MM.1S (cell line): Measurements from ENCODE around the gene HSD17B4.
A peak's percentile ranks its signal among the peaks of the same experiment; 100 is the strongest.

Experiments used
- DNase-seq: peaks from one replicate; pipeline ENCODE4 v3.0.0-alpha.2; 2015
- H2AFZ ChIP-seq: fragments of 300-600 bp; sonication (generic); 2 replicates; pipeline ENCODE4 v1.6.0; 2016; ENCODE audit warnings: antibody characterized with exemption, low read length
- H3F3A ChIP-seq: fragments of 300-600 bp; sonication (generic); 2 replicates; pipeline ENCODE4 v1.6.1; 2016; ENCODE audit warnings: mild to moderate bottlenecking, antibody characterized with exemption, low read length, moderate library complexity, mixed read lengths; ENCODE audit not compliant: insufficient read depth
- H3K27ac ChIP-seq: fragments of 300-600 bp; sonication (generic); 2 replicates; pipeline ENCODE4 v1.5.1; 2016; ENCODE audit warnings: mild to moderate bottlenecking, low read length
- H3K27me3 ChIP-seq: fragments of 300-600 bp; sonication (generic); replicated peaks from 2 replicates; pipeline ENCODE4 v1.6.0; 2016; ENCODE audit warnings: low read length; ENCODE audit not compliant: insufficient read depth
- H3K36me3 ChIP-seq: fragments of 300-600 bp; sonication (generic); replicated peaks from 2 replicates; pipeline ENCODE4 v1.6.1; 2016; ENCODE audit warnings: mild to moderate bottlenecking, low read length, mixed read lengths; ENCODE audit not compliant: insufficient read depth
- H3K4me1 ChIP-seq: fragments of 300-600 bp; sonication (generic); 2 replicates; pipeline ENCODE4 v1.6.1; 2016; ENCODE audit warnings: low read length, mixed read lengths
- H3K4me2 ChIP-seq: fragments of 300-600 bp; sonication (generic); 2 replicates; pipeline ENCODE4 v1.6.0; 2016; ENCODE audit warnings: low read depth, low read length
- H3K4me3 ChIP-seq: fragments of 300-600 bp; sonication (generic); 2 replicates; pipeline ENCODE4 v1.5.1; 2016; ENCODE audit warnings: low read length, mixed read lengths
- H3K79me2 ChIP-seq: fragments of 300-600 bp; sonication (generic); 2 replicates; pipeline ENCODE4 v1.6.1; 2016; ENCODE audit warnings: mixed run types, low read length, mixed read lengths
- H3K9ac ChIP-seq: fragments of 300-600 bp; sonication (generic); 2 replicates; pipeline ENCODE4 v1.6.1; 2016; ENCODE audit warnings: low read length, mixed read lengths
- H3K9me2 ChIP-seq: fragments of 300-600 bp; sonication (generic); replicated peaks from 2 replicates; pipeline ENCODE4 v1.6.1; 2016; ENCODE audit warnings: mild to moderate bottlenecking, low read length, mixed read lengths; ENCODE audit not compliant: insufficient read depth
- H3K9me3 ChIP-seq: fragments of 300-600 bp; sonication (generic); replicated peaks from 2 replicates; pipeline ENCODE4 v1.6.1; 2016; ENCODE audit warnings: mild to moderate bottlenecking, low read length, mixed read lengths; ENCODE audit not compliant: insufficient read depth
- H4K20me1 ChIP-seq: fragments of 300-600 bp; sonication (generic); 2 replicates; pipeline ENCODE4 v1.6.1; 2016; ENCODE audit warnings: mild to moderate bottlenecking, low read length, moderate library complexity, mixed read lengths; ENCODE audit not compliant: insufficient read depth
- EZH2 ChIP-seq: fragments of 300-600 bp; sonication (generic); optimal IDR thresholded peaks from 2 replicates; pipeline ENCODE3; 2017; ENCODE audit warnings: low read depth, mild to moderate bottlenecking, antibody characterized with exemption, low read length, mixed read lengths
- EZH2phosphoT487 ChIP-seq: fragments of 300-600 bp; sonication (generic); IDR thresholded peaks from 2 replicates; pipeline ENCODE4 v1.6.1; 2018; ENCODE audit warnings: antibody characterized with exemption, low read length
- TF ChIP-seq, protein P1 (sequence below): fragments of 300-600 bp; sonication (generic); IDR thresholded peaks from 2 replicates; pipeline ENCODE4 v1.5.1; 2016; ENCODE audit warnings: antibody characterized with exemption, low read length, mixed read lengths

HSD17B4 gene

DNA sequence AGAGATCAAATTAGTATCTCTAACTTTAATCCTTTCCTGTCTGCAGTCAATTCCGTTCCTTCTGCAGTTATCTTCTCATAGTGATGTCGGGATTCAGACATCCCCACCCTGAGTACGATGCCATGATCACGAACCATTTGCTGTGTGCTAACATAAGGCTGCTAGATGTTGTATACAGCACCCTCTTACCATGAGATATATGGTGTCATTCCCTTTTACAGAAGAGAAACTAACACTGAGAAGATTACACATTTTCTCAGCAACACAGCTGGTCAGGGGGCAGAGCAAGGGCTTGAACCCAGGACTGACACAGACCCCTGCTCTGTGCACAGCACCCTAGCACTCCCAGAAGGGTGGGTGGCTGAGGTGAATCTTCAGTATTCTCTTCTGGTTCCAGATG lies 46.9 kb upstream of the HSD17B4 start:
- Histone ChIP-seq H3K27ac (no peak overlapping the region), H3K4me3 (no peak overlapping the region), H4K20me1 (no peaks in the 10 kb centered on the region), H3K36me3 (no peaks in the 10 kb centered on the region), H3F3A (no peaks in the 10 kb centered on the region), H2AFZ (no peak overlapping the region), H3K27me3 (no peaks in the 10 kb centered on the region), H3K4me2 (no peak overlapping the region), H3K9me3 (no peaks in the 10 kb centered on the region), H3K9ac (no peak overlapping the region), H3K4me1 (no peaks in the 10 kb centered on the region), H3K79me2 (no peaks in the 10 kb centered on the region), H3K9me2 (no peaks in the 10 kb centered on the region)
- TF ChIP-seq EZH2phosphoT487 (no peak), EZH2 (no peak)
- TF ChIP-seq, protein P1, sequence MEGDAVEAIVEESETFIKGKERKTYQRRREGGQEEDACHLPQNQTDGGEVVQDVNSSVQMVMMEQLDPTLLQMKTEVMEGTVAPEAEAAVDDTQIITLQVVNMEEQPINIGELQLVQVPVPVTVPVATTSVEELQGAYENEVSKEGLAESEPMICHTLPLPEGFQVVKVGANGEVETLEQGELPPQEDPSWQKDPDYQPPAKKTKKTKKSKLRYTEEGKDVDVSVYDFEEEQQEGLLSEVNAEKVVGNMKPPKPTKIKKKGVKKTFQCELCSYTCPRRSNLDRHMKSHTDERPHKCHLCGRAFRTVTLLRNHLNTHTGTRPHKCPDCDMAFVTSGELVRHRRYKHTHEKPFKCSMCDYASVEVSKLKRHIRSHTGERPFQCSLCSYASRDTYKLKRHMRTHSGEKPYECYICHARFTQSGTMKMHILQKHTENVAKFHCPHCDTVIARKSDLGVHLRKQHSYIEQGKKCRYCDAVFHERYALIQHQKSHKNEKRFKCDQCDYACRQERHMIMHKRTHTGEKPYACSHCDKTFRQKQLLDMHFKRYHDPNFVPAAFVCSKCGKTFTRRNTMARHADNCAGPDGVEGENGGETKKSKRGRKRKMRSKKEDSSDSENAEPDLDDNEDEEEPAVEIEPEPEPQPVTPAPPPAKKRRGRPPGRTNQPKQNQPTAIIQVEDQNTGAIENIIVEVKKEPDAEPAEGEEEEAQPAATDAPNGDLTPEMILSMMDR, result no peak
- DNase-seq, result no peak

DNA sequence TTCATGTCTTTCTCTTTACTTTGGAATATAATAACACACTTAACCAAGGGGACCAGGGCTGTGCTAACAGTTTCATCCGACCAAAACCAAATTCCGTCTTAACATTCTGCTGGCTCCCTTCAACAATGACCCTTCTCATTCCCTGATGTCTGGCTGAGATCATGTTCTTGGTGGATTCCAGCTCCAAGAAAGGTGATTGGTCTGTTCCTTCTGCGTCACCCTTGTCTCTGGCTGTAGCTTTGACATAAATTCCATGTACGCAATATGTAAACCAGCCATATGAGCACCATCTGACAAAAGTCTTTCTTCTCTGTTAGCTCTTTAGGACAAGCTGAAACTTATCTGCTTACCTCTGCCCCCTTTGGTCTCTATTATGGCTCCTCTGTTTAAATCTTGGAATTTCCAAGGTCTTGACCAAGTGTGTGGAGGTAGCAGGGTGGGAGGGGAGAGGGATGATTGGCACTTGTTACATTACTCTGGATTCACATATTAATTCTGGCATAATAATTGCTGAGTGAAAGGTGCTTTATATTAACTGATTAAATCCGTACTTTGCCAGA lies 45.7 kb upstream of the HSD17B4 start:
- TF ChIP-seq, protein P1, result no peak
- TF ChIP-seq EZH2phosphoT487, result no peak
- no peak for TF ChIP-seq EZH2
- H4K20me1 ChIP-seq, result no peaks in the 10 kb centered on the region

DNA sequence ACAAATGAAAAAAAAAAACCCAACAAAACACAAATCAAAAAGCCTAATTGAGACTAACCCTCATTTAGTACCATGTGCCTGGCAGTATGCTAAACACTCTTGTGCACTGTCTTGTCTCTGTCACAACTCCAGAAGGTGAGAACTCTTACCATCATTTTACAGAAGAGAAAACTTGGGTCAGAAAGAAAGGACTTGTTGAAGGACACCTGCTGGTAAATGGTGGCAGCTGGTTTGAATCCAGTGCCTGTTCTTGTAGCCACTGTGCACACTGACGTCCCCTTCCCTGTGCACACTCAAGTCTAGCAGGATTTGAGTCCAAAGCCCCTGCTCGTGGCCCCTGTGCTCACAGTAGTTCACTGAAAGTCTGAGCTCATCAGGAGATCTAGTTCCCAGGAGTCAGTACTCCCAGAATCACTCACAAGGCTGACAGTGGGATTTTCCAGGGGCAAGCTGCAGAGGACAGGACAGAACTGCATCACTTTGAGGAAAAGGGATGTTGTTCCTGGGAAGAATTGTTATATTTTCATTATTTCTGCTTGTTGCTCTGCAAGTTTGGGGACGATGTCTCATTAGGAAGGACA lies 43.0 kb upstream of the HSD17B4 start:
- no peaks in the 10 kb centered on the region for H3K36me3 ChIP-seq
- no peak overlapping the region for H3K9ac ChIP-seq
- H3K27me3 ChIP-seq, result no peaks in the 10 kb centered on the region
- H3K4me3 ChIP-seq, result no peak overlapping the region
- no peak overlapping the region for H3K4me2 ChIP-seq
- H4K20me1 ChIP-seq, result no peaks in the 10 kb centered on the region
- no peaks in the 10 kb centered on the region for H3F3A ChIP-seq
- no peaks in the 10 kb centered on the region for H3K9me2 ChIP-seq
- H3K79me2 ChIP-seq, result no peaks in the 10 kb centered on the region
- no peak for TF ChIP-seq EZH2phosphoT487
- no peak for TF ChIP-seq EZH2
- TF ChIP-seq, protein P1, result peak; percentile 38
- no peak overlapping the region for H3K27ac ChIP-seq
- H3K4me1 ChIP-seq, result peaks cover 3% of the 10 kb centered on the region; the same call in 1 of the 2 replicates
- DNase-seq, result peak; percentile 44
- no peak overlapping the region for H2AFZ ChIP-seq
- H3K9me3 ChIP-seq, result no peaks in the 10 kb centered on the region

More for the DNA sequence above, 45.7 kb upstream of the HSD17B4 start:
- Histone ChIP-seq H2AFZ (no peak overlapping the region), H3K9me2 (no peaks in the 10 kb centered on the region), H3K9ac (no peak overlapping the region), H3F3A (no peaks in the 10 kb centered on the region), H3K27ac (no peak overlapping the region), H3K4me2 (no peak overlapping the region), H3K4me3 (no peak overlapping the region), H3K79me2 (no peaks in the 10 kb centered on the region), H3K4me1 (peaks cover under 1% of the 10 kb centered on the region; the same call in 1 of the 2 replicates), H3K27me3 (no peaks in the 10 kb centered on the region), H3K36me3 (no peaks in the 10 kb centered on the region), H3K9me3 (no peaks in the 10 kb centered on the region)
- no peak for DNase-seq
